ENCODE results near the gene TMPRSS7.

TMPRSS7 gene

GRCh38 chr3:112097378-112097777 is 62.8 kb downstream of the TMPRSS7 start:
- TF ChIP-seq CTCF (IDR thresholded peaks at IDR 0.05; ENCODE audit: control extremely low read depth, extremely low read depth, low read depth, missing control alignments), result no peak
- DNase-seq (ENCODE audit: extremely low spot score), result no peak
- ChIA-PET CTCF (interaction anchor here (1.4 to 5.6 kb wide), 3 partner anchors 11 to 16 kb away, joined by 4 to 44 read pairs (median 7); partner anchors contain the start of gene C3orf52), POLR2A (interaction anchor here (0.6 to 0.7 kb wide), 2 partner anchors 9 to 14 kb away, joined by 4 to 8 read pairs; no protein-coding TSS in a partner anchor)

GRCh38 chr3:112101916-112102315 is 67.4 kb downstream of the TMPRSS7 start:
- no peak for TF ChIP-seq CTCF (IDR thresholded peaks at IDR 0.05; ENCODE audit: control extremely low read depth, extremely low read depth, low read depth, missing control alignments)
- DNase-seq (ENCODE audit: extremely low spot score), result no peak
- CTCF ChIA-PET, result interaction anchor here (1.6 to 5.6 kb wide), 2 partner anchors 9 kb away, joined by 3 to 44 read pairs; no protein-coding TSS in a partner anchor
- POLR2A ChIA-PET, result no interaction called here

- ChIA-PET POLR2A (no interaction called here), CTCF (interaction anchor here (1.6 kb wide), 1 partner anchor 32 kb away, joined by 3 read pairs; no protein-coding TSS in a partner anchor)
Observed at GRCh38 chr3:112104774-112105173, 70.2 kb downstream of the TMPRSS7 start.

GRCh38 chr3:112109322-112109721 is 74.8 kb downstream of the TMPRSS7 start:
- no peak for TF ChIP-seq CTCF (IDR thresholded peaks at IDR 0.05; ENCODE audit: control extremely low read depth, extremely low read depth, low read depth, missing control alignments)
- no peak for DNase-seq (ENCODE audit: extremely low spot score)
- CTCF ChIA-PET, result interaction anchor here (0.6 to 3.5 kb wide), 6 partner anchors 10 to 424 kb away, joined by 3 to 61 read pairs (median 6); partner anchors contain the start of gene CD200
- POLR2A ChIA-PET, result no interaction called here

More at GRCh38 chr3:112104774-112105173, 70.2 kb downstream of the TMPRSS7 start:
- DNase-seq (ENCODE audit: extremely low spot score), result no peak
- no peak for TF ChIP-seq CTCF (IDR thresholded peaks at IDR 0.05; ENCODE audit: control extremely low read depth, extremely low read depth, low read depth, missing control alignments)

- POLR2A ChIA-PET, result interaction anchor here (0.9 to 1.2 kb wide), 7 partner anchors 11 to 235 kb away, joined by 3 to 5 read pairs (median 4); partner anchors contain the start of gene GCSAM
- TF ChIP-seq CTCF (IDR thresholded peaks at IDR 0.05; ENCODE audit: control extremely low read depth, extremely low read depth, low read depth, missing control alignments), result peak; percentile 71
Observed at GRCh38 chr3:112111785-112112402, 77.4 kb downstream of the TMPRSS7 start.

GRCh38 chr3:112114576-112115160 is 80.1 kb downstream of the TMPRSS7 start:
- no peak for TF ChIP-seq CTCF (IDR thresholded peaks at IDR 0.05; ENCODE audit: control extremely low read depth, extremely low read depth, low read depth, missing control alignments)
- ChIA-PET CTCF (interaction anchor here (1.1 to 5.6 kb wide), 4 partner anchors 15 to 375 kb away, joined by 3 to 94 read pairs (median 14); partner anchors contain the start of gene GCSAM), POLR2A (interaction anchor here (1.0 to 2.4 kb wide), 8 partner anchors 9 to 375 kb away, joined by 3 to 19 read pairs (median 6); partner anchors contain the start of genes CD200 and GCSAM)
- peak; percentile 26 for DNase-seq (ENCODE audit: extremely low spot score)

More at GRCh38 chr3:112111785-112112402, 77.4 kb downstream of the TMPRSS7 start:
- peak; percentile 78 for DNase-seq (ENCODE audit: extremely low spot score)
- CTCF ChIA-PET, result interaction anchor here (0.6 to 3.5 kb wide), 78 partner anchors 9 to 906 kb away, joined by 3 to 61 read pairs (median 4); partner anchors contain the start of genes ATG3, BTLA, CD200 and GCSAM

Data from GM10248 (cell line).